HUES6 (cell line): ENCODE data around the gene CLDN5.
"Not testable (repeated sequence)": the region's sequence is repeated elsewhere in the genome, so short reads cannot be mapped to it uniquely, and the experiment has no call there.

Experiments
- H3K27ac ChIP-seq: 2 replicates; pipeline ENCODE4 v1.7.0; 2013; ENCODE audit warnings: low read depth, mild to moderate bottlenecking, low read length, inconsistent platforms
- H3K27me3 ChIP-seq: 2 replicates; pipeline ENCODE4 v1.6.1; 2013; ENCODE audit warnings: low read length; ENCODE audit not compliant: control insufficient read depth, insufficient read depth
- H3K36me3 ChIP-seq: 2 replicates; pipeline ENCODE4 v1.6.1; 2013; ENCODE audit warnings: low read length; ENCODE audit not compliant: control insufficient read depth, insufficient read depth
- H3K4me1 ChIP-seq: 2 replicates; pipeline ENCODE4 v1.6.1; 2013; ENCODE audit warnings: low read length; ENCODE audit not compliant: control insufficient read depth, insufficient read depth
- H3K4me3 ChIP-seq: 2 replicates; pipeline ENCODE4 v1.5.1; 2013; ENCODE audit warnings: low read depth, low read length
- H3K9ac ChIP-seq: one replicate; pipeline ENCODE4 v1.6.1; 2013; ENCODE audit warnings: mild to moderate bottlenecking, low read length
- H3K9me3 ChIP-seq: 2 replicates; pipeline ENCODE4 v1.6.1; 2013; ENCODE audit warnings: low read depth, low read length; ENCODE audit not compliant: control insufficient read depth, insufficient read depth

Gene CLDN5

DNA sequence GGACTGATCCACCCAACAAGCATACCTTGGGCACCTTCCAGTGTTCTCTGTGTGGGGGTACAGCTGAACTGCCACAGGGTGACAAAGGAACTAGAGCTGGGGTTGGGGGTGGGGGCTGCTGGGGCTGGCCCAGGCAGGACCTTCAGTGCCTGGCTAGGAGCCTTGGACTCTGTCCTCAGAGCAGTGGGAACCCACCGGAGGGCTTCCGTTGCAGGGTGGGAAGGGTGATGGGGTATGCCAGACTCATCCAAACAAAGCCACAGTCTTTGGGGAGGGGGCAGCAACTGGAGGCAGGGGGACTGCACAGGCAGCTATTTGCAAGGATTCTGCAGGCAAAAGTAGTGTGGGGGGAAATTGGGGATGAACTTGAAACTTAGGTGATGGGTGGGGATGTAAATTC, 35.7 kb upstream of the CLDN5 start:
- Histone ChIP-seq H3K4me3 (no peak overlapping the region), H3K9ac (no peak overlapping the region), H3K36me3 (no peaks in the 10 kb centered on the region), H3K4me1 (peaks cover 2% of the 10 kb centered on the region), H3K9me3 (no peaks in the 10 kb centered on the region; the same call in 1 of the 2 replicates), H3K27ac (no peak overlapping the region), H3K27me3 (no peaks in the 10 kb centered on the region)

DNA sequence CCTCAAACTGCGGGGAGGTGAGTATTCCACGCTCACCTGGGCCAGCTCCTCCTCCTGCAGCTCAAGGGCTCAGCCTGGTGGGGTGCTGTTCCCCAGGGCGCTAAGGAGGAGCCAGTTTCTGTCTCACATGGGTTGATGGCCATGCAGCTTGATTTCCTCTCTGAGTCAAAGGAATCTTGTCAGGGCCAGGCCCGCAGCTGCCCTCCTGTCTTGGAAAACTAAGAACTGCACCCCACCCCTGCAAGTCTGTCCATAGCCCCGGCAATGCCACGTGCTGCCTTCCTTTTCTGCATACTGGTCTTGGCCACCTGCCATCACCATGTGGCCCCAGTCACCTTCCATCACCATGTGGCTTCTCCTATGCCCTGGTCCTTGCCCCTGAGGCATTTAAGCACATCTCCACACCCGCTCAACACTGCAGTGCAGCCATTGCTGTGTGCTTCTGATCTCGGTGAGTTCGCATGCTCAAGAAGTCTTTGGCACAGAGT, 35.2 kb upstream of the CLDN5 start:
- Histone ChIP-seq H3K27me3 (no peaks in the 10 kb centered on the region), H3K4me1 (peaks cover 8% of the 10 kb centered on the region), H3K9me3 (no peaks in the 10 kb centered on the region), H3K27ac (no peak overlapping the region), H3K9ac (no peak overlapping the region), H3K4me3 (no peak overlapping the region), H3K36me3 (no peaks in the 10 kb centered on the region)

DNA sequence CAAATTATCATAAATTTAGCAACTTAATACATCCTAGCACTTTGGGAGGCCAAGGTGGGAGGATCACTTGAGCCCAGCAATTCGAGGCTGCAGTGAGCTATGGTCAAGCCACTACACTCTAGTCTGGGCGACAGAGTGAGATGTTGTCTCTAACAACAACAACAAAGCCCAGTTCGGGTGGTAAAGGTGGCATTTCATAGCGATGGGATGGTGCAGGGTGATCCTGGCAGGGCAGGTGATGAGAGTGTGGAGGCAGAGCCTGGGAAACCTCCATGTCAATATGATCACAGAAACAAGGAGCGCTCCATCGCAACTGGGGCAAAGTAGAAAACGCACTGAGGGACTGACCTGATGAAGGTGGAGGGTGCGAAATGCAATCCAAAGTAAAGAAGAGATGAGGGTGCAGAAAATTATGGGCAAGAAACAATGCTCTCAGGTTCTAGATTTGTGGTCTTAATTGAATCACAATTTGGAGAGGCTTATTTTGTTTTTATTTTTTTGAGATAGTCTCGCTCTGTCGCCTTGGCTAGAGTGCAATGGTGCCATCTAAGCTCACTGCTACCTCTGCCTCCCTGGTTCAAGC, 32.8 kb upstream of the CLDN5 start:
- Histone ChIP-seq H3K4me1 (peaks cover 9% of the 10 kb centered on the region), H3K4me3 (no peak overlapping the region), H3K36me3 (no peaks in the 10 kb centered on the region)

DNA sequence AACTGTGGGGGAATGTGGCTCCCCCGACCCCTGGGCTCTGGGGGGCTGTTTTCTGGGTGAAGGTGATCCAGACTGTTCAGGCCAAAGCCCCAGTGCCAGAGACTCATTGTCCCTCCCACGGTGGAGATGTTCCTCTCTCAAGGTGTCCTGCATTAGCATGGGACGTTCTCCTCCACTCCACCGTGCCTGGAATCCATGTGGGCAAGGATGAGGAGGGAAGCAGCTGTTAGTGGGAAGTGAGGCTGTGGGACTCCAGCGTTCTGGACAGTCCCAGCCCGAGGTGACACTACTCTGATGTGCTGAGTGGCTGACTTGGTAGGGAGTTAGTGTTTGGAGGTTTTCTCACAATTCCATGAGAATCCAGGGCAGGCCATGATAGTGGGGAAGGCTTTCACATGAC, 31.4 kb upstream of the CLDN5 start:
- no peak overlapping the region for H3K27ac ChIP-seq
- H3K4me3 ChIP-seq = no peak overlapping the region
- H3K9ac ChIP-seq = no peak overlapping the region
- no peaks in the 10 kb centered on the region for H3K36me3 ChIP-seq
- peaks cover 4% of the 10 kb centered on the region; the same call in 1 of the 2 replicates for H3K9me3 ChIP-seq
- peaks cover 9% of the 10 kb centered on the region for H3K4me1 ChIP-seq
- H3K27me3 ChIP-seq = no peaks in the 10 kb centered on the region

More for the DNA sequence above, 32.8 kb upstream of the CLDN5 start:
- H3K9ac ChIP-seq = no peak overlapping the region
- H3K27me3 ChIP-seq = no peaks in the 10 kb centered on the region
- H3K27ac ChIP-seq = no peak overlapping the region
- H3K9me3 ChIP-seq = peaks cover 4% of the 10 kb centered on the region; the same call in 1 of the 2 replicates

DNA sequence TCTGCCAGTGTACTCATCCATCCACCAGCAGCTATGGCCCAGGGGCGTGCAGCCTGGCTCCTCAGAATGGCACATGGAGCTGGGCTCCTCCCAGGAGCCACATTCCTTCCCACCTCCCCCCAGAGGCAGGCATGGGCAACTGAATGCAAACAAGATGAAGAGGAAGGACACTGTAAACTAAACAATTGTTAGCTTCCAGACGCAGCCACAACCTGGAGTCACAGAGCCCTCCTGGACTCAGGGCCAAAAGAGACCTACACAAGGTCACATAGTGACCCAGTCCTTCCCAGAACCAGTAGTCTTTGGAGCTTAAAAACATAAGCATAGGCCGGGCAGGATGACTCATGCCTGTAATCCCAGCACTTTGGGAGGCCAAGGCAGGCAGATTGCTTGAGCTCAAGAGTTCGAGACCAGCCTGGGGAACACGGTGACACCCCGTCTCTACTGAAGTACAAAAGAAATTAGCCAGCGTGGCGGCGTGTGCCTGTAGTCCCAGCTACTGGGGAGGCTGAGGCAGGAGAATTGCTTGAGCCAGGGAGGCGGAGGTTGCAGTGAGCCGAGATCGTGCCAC, 30.7 kb upstream of the CLDN5 start:
- Histone ChIP-seq H3K9ac (no peak overlapping the region), H3K9me3 (peaks cover 4% of the 10 kb centered on the region; the same call in 1 of the 2 replicates)

DNA sequence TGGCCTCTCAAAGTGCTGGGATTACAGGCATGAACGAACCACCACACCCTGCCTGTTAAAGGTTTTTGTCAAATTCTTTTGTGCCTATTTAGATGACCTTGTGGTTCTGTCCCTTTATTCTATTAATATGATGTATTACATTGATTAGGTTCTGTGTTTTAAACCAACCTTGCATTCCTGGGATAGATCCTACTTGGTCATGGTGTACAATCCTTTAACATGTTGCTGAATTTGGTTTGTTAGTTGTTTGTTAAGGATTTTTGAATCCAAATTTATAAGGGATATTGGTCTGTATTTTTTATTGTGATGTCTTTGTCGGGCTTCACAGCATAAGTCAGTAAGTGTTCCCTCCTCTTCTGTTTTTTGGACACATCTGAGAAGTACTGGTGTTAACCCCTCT, 29.0 kb upstream of the CLDN5 start:
- Histone ChIP-seq H3K9me3 (peaks cover 4% of the 10 kb centered on the region; the same call in 1 of the 2 replicates), H3K9ac (no peak overlapping the region), H3K4me3 (no peak overlapping the region), H3K27me3 (no peaks in the 10 kb centered on the region), H3K36me3 (no peaks in the 10 kb centered on the region), H3K27ac (no peak overlapping the region), H3K4me1 (peaks cover 9% of the 10 kb centered on the region)

More for the DNA sequence above, 30.7 kb upstream of the CLDN5 start:
- Histone ChIP-seq H3K4me1 (peaks cover 9% of the 10 kb centered on the region), H3K4me3 (no peak overlapping the region), H3K36me3 (no peaks in the 10 kb centered on the region), H3K27me3 (no peaks in the 10 kb centered on the region), H3K27ac (no peak overlapping the region)

DNA sequence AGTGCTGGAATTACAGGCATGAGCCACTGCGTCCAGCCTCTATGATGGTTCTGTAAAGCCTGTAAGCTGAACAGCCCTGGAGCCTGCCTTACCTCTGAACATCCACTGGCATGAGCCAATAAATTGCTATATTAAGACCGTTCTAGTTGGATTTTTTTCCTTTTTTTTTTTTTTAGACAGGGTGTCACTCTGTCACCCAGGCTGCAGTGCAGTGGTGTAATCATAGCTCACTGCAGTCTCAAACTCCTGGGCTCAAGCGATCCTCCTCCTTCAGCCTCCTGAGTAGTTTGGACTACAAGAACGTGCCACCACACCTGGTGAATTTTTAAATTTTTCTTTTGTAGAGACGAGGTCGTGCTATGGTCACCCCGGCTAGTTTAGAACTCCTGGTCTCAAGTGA, 26.2 kb upstream of the CLDN5 start:
- no peak overlapping the region for H3K9ac ChIP-seq
- H3K4me1 ChIP-seq = peaks cover 13% of the 10 kb centered on the region
- no peak overlapping the region for H3K4me3 ChIP-seq
- H3K9me3 ChIP-seq = peaks cover 4% of the 10 kb centered on the region; the same call in 1 of the 2 replicates
- no peaks in the 10 kb centered on the region for H3K36me3 ChIP-seq
- no peaks in the 10 kb centered on the region for H3K27me3 ChIP-seq
- no peak overlapping the region for H3K27ac ChIP-seq

DNA sequence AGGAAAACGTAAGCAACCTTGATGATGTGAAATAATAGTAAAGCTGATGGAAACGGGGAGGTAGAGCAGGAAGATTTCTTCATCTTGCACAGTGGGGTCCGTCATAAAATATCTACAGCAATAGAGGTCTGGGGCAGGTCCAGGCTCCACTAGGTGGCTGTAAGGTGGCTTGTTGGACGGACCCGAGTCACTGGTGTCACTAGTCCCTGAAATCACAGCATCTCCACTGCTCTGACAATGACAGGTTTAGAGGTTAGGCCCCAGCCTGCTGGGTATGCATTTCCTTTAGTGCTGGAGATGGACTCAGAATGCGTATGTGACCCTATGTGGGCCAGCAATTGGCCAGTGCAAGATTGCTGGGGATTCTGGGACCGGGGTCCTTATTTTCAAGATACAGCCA, 25.2 kb upstream of the CLDN5 start:
- H3K4me1 ChIP-seq = peaks cover 7% of the 10 kb centered on the region; the same call in 1 of the 2 replicates
- H3K9ac ChIP-seq = no peak overlapping the region
- H3K9me3 ChIP-seq = peaks cover 4% of the 10 kb centered on the region; the same call in 1 of the 2 replicates
- H3K27me3 ChIP-seq = no peaks in the 10 kb centered on the region; the same call in 1 of the 2 replicates
- no peak overlapping the region for H3K27ac ChIP-seq
- no peaks in the 10 kb centered on the region for H3K36me3 ChIP-seq
- H3K4me3 ChIP-seq = no peak overlapping the region

DNA sequence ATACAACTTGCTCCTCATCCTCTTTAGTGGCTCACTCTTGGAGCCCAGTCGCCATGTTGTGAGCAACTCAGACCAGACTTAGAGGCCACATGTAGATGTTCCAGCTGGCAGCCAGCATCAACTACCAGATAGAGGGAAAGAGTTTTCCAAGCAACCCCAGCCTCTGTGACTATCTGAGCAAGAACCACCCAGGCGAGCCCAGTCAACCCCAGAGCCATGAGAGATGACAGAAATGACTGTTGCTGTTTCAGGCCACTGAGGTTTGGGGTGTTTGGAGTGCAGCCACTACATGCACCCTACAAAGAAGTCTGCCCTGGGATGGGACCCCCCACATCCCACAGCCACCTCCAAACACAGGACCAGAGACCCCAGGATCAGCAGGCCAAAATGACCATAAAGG, 24.8 kb upstream of the CLDN5 start:
- peaks cover 5% of the 10 kb centered on the region; the same call in 1 of the 2 replicates for H3K4me1 ChIP-seq
- H3K27me3 ChIP-seq = no peaks in the 10 kb centered on the region; the same call in 1 of the 2 replicates
- peaks cover 4% of the 10 kb centered on the region; the same call in 1 of the 2 replicates for H3K9me3 ChIP-seq
- H3K9ac ChIP-seq = no peak overlapping the region
- H3K36me3 ChIP-seq = no peaks in the 10 kb centered on the region
- H3K27ac ChIP-seq = no peak overlapping the region
- H3K4me3 ChIP-seq = no peak overlapping the region

DNA sequence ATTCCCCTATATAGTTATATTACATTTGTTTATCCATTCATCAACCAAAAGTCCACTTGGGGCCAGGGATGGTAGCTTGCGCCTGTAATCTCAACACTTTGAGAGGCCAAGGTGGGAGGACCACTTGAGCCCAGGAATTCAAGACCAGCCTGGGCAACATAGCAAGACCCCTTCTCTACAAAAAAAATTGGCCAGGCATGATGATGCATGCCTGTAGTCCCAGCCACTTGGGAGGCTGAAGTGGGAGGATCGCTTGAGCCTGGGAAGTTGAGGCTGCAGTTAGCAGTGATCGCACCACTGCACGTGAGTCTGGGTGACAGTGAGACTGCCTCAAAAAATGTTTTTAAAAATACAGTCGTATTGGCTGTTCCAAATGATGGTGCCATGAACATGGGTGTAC, 24.2 kb upstream of the CLDN5 start:
- not testable (repeated sequence) for H3K9ac ChIP-seq, H3K27ac ChIP-seq, H3K27me3 ChIP-seq

DNA sequence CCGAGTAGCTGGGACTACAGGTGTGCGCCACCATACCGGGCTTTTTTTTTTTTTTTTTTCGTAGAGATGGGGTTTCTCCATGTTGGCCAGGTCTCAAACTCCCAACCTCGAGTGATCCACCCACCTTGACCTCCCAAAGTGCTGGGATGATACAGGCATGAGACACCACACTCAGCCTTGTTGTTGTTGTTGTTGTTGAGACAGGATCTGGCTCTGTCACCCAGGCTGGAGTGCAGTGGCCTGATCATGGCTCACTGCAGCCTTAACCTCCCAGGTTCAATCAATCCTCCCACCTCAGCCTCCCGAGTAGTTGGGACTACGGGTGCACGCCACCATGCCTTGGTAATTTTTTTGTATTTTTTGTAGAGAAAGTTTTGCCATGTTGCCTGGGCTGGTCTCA, 23.4 kb upstream of the CLDN5 start:
- H3K27ac ChIP-seq = no peak overlapping the region
- peaks cover 5% of the 10 kb centered on the region; the same call in 1 of the 2 replicates for H3K4me1 ChIP-seq
- H3K27me3 ChIP-seq = no peaks in the 10 kb centered on the region; the same call in 1 of the 2 replicates
- H3K36me3 ChIP-seq = no peaks in the 10 kb centered on the region
- no peak overlapping the region for H3K4me3 ChIP-seq
- no peaks in the 10 kb centered on the region for H3K9me3 ChIP-seq
- H3K9ac ChIP-seq = no peak overlapping the region

More for the DNA sequence above, 24.2 kb upstream of the CLDN5 start:
- not testable (repeated sequence) for H3K4me1 ChIP-seq, H3K4me3 ChIP-seq, H3K36me3 ChIP-seq, H3K9me3 ChIP-seq
